Neutrophil (primary cell): ENCODE measurements around the gene UROC1.

Source experiments
- H3K27ac ChIP-seq: fragments of 200-600 bp; sonication (generic); 2 replicates; pipeline ENCODE4 v1.5.1; 2016; ENCODE audit warnings: mild to moderate bottlenecking, moderate library complexity
- H3K27me3 ChIP-seq: fragments of 200-600 bp; sonication (generic); 2 replicates; pipeline ENCODE4 v1.6.0; 2016; ENCODE audit warnings: mild to moderate bottlenecking
- H3K36me3 ChIP-seq: fragments of 200-600 bp; sonication (generic); 2 replicates; pipeline ENCODE4 v1.5.1; 2017
- H3K4me1 ChIP-seq, 2 experiments: fragments of 200-600 bp in 1 of 2; sonication (generic) in 1 of 2; 1 replicate in 1 of 2; 2 replicates in 1 of 2; pipeline versions ENCODE4 v1.5.1 to v1.6.1; 2013 to 2016; ENCODE audit warnings: low read depth in 1 of 2, low read length in 1 of 2, mild to moderate bottlenecking in 1 of 2, moderate library complexity in 1 of 2; ENCODE audit not compliant: control insufficient read depth in 1 of 2, insufficient read depth in 1 of 2
- H3K4me3 ChIP-seq, 2 experiments: fragments of 200-600 bp in 1 of 2; sonication (generic) in 1 of 2; 1 replicate in 1 of 2; 2 replicates in 1 of 2; pipeline ENCODE4 v1.5.1; 2013 to 2016; ENCODE audit warnings: low read depth in 1 of 2, low read length in 1 of 2, mild to moderate bottlenecking in 1 of 2, moderate library complexity in 1 of 2
- H3K9me3 ChIP-seq: fragments of 200-600 bp; sonication (generic); 2 replicates; pipeline ENCODE4 v1.5.1; 2016
- TF ChIP-seq, protein P1 (sequence below): fragments of 200-600 bp; sonication (generic); IDR thresholded peaks from 2 replicates; pipeline ENCODE4 v1.5.1; 2016; ENCODE audit warnings: antibody characterized with exemption

The UROC1 gene

DNA sequence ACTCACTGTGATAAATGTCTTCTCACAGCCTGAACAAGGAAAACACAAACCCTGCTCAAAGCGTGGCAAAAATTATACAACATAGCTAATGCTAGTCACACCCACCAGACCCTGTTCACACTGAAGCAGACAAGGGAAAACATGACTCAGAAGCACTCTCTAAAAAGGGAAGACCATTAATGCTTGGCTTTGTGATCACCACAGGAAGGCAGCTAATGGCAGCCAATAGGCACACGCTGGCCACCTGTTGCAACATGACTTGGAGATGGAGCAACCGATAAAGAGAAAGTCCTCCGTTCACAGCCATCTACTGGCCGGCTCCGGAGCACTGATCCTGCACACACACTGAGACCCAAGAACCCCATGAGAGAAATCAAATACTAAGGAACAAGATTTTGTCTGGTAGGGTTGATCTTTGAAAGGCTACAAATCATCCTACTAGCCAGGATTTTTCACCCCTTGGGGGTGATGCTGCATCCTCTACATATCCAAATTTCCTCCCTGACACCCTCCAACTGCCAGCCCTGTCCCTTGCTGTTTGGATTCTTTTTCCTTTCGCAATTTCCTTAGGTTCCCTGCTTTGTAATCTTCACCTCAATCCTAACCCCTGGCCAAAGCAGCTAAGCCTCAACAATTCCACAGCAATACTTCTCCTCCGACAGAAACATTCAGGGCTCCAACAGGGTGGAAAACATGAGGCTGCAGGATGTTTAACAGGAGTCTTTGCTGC, 45.1 kb downstream of the UROC1 start:
- Histone ChIP-seq H3K9me3 (no peaks in the 10 kb centered on the region), H3K27me3 (no peaks in the 10 kb centered on the region), H3K4me3 (peak overlapping the region; percentile 40 to 77), H3K4me1 (peaks cover 62 to 72% of the 10 kb centered on the region in 2 experiments), H3K36me3 (peaks cover 40% of the 10 kb centered on the region), H3K27ac (peak overlapping the region; percentile 96)
- TF ChIP-seq, protein P1, sequence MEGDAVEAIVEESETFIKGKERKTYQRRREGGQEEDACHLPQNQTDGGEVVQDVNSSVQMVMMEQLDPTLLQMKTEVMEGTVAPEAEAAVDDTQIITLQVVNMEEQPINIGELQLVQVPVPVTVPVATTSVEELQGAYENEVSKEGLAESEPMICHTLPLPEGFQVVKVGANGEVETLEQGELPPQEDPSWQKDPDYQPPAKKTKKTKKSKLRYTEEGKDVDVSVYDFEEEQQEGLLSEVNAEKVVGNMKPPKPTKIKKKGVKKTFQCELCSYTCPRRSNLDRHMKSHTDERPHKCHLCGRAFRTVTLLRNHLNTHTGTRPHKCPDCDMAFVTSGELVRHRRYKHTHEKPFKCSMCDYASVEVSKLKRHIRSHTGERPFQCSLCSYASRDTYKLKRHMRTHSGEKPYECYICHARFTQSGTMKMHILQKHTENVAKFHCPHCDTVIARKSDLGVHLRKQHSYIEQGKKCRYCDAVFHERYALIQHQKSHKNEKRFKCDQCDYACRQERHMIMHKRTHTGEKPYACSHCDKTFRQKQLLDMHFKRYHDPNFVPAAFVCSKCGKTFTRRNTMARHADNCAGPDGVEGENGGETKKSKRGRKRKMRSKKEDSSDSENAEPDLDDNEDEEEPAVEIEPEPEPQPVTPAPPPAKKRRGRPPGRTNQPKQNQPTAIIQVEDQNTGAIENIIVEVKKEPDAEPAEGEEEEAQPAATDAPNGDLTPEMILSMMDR, result peak; percentile 63

DNA sequence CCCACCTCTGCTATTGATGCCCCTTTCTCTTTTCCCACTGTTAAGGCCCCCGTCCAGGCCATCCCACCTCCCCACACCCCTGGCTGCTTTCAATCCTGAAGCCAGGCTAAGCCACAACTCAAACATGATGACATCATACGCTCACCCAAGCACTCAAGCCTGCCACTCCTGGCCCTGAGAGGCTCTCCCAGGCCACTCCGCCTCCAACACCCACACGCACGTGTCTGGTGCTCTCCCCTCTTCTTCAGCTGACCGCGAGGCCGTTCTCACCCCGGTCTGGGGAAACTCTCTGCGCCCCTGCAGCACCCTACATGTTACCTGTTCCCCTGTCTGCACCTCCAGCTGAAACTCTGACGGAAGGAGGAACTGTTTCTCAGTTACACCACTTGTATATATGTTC, 48.1 kb downstream of the UROC1 start:
- peaks cover 67% of the 10 kb centered on the region for H3K36me3 ChIP-seq
- H3K27me3 ChIP-seq, result no peaks in the 10 kb centered on the region
- peaks cover 79 to 85% of the 10 kb centered on the region in 2 experiments for H3K4me1 ChIP-seq
- H3K9me3 ChIP-seq, result no peaks in the 10 kb centered on the region
- TF ChIP-seq, protein P1, result no peak
- peak overlapping the region; percentile 96 for H3K27ac ChIP-seq
- no peak overlapping the region for H3K4me3 ChIP-seq

DNA sequence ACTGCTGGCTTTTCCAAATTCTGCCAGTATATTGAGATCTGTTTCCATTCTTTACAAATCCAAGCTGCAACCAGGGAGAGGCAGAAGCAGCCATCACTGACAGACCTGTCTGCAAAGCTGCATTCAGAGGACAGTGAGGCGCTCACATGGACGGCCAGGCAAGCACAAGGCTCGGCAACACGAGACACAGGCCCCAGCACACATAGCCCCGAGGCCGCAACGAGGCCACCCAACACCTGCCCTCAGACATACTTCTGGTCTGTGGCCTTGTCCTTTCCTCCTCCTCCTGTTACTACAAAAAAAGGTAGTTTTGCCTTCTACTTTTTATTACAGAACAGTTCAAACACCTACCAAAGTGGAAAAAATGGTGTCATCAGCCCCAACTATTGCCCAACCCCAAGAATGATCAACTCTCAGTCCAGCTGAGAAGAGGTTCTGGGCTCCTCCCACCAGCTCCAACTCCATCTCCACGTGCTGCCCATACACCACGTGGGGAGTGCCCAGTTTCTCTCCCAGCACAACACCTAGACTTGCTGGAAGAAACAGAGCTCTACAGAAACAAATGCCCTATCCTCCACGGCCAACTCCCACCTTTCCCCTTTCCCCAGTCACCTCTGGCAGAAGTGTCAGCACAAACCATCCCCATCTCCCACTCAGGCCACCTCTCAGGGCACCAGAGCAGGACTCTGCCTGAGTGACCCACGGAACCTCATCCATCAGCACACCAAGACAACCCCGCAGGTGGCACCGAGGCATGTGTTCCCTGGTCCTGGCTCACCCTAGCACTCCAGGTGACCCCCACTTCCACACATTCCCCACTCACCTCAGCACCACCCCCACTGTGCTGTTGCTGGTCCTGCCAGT, 49.3 kb downstream of the UROC1 start:
- TF ChIP-seq, protein P1, result no peak
- Histone ChIP-seq H3K9me3 (no peaks in the 10 kb centered on the region), H3K4me1 (peaks cover 71 to 79% of the 10 kb centered on the region in 2 experiments), H3K4me3 (no peak overlapping the region), H3K27ac (peak overlapping the region; percentile 96), H3K27me3 (no peaks in the 10 kb centered on the region), H3K36me3 (peaks cover 79% of the 10 kb centered on the region)

DNA sequence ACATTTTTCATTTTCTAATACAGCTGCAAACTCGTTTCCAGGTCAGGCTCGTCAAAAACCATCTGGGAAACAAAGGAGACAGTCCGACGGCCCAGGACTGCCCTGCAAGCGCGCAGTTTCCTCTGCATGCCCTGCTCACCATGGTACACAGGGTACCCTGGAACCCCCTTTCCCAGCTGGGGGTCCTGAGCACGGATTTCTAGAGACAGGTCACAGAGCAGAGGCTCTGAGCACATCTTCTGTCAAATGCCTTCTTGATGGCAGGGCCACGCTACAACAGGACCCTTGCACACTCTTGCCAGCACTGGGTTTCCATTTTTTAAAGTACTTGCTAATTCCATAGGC, 50.0 kb downstream of the UROC1 start:
- H3K4me1 ChIP-seq, result peaks cover 65 to 72% of the 10 kb centered on the region in 2 experiments
- peaks cover 86% of the 10 kb centered on the region for H3K36me3 ChIP-seq

DNA sequence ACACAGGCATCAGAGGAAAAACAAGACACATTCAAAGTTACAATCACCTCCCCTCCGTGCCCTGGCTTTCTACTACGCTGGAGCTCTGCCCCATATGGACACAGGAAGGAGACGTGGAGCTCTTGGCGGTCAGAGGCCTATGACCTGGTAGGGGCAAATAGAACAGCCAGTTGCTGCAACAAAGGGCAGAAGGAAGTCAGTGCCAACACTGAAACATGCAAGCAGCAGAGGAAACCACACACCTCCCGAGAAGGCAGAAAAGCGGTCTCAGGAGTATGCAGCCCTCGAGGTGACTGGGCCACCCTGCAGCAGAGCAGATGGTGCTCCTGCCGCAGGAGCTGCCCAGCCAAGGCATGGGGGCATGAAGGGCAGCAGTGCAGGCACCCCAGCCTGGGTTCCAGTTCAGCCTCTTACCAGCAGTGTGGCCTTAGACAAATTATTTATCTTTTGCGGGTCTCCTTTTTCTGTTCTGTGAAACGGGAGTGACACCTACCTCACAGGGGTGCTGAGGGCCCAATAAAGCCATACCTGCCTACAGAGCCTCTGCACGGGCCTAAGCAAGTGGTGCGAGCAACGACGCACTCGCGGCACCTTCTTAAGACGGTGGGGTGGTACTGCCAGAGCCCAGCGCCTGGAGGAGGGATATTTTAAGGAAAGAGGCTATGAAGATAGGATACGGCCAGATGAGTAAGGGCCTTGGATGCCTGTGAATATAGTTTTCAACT, 50.5 kb downstream of the UROC1 start:
- Histone ChIP-seq H3K9me3 (no peaks in the 10 kb centered on the region), H3K36me3 (peaks cover 91% of the 10 kb centered on the region), H3K27ac (peak overlapping the region; percentile 96), H3K4me1 (peaks cover 59 to 67% of the 10 kb centered on the region in 2 experiments), H3K4me3 (no peak overlapping the region), H3K27me3 (no peaks in the 10 kb centered on the region)
- TF ChIP-seq, protein P1, result no peak

More for the DNA sequence above, 50.0 kb downstream of the UROC1 start:
- H3K27me3 ChIP-seq, result no peaks in the 10 kb centered on the region
- no peak overlapping the region for H3K4me3 ChIP-seq
- TF ChIP-seq, protein P1, result no peak
- H3K9me3 ChIP-seq, result no peaks in the 10 kb centered on the region
- peak overlapping the region; percentile 96 for H3K27ac ChIP-seq
